OCI-M2 (cell line): ENCODE results near the gene CPEB2.

Source experiments
- DNase-seq: peaks from one replicate; lab custom pipeline; 2025; ENCODE audit not compliant: unreplicated experiment; lab: John Stamatoyannopoulos, UW

The CPEB2 gene

DNA sequence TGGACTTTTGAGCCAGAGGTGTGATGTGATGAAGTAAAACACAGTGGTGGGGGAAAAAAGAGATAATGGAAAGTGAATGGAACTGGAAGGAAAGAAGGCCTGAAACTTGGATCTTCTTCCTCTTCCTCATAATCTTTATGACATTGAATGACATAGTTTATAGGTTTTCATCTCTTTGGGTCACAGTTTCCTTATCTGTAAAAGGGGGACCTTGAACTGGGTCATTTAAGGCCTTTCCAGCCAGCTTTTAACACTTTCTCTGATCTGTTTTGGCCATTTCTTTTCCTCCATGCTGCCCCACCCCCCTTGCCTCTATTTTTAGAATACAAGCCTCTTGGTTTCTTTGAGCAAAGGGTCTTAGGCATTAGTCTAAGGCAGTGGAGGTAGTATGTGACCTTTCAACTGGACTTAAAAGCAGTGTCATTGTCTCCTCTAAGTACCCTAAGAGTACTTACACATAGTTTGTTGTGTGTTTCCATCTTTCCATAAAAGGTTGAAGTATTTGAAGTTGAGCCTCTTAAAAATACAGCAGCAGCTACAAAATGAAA is 7.8 kb downstream of the CPEB2 start:
- no peak for DNase-seq

DNA sequence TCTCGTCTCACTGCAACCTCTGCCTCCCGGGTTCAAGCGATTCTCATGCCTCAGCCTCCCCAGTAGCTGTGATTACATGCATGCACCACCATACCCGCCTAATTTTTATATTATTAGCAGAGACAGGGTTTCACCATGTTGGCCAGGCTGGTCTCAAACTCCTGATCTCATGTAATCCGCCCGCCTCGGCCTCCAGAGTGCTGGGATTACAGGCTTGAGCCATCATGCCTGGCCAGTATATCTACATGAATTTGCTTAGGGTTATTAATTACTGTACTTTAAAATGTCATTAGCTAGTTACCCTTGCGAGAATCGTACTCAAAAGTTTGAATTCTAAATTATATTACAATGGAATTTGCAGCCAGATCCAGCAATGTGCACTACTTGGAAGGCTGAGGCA is 8.9 kb downstream of the CPEB2 start:
- DNase-seq = no peak

DNA sequence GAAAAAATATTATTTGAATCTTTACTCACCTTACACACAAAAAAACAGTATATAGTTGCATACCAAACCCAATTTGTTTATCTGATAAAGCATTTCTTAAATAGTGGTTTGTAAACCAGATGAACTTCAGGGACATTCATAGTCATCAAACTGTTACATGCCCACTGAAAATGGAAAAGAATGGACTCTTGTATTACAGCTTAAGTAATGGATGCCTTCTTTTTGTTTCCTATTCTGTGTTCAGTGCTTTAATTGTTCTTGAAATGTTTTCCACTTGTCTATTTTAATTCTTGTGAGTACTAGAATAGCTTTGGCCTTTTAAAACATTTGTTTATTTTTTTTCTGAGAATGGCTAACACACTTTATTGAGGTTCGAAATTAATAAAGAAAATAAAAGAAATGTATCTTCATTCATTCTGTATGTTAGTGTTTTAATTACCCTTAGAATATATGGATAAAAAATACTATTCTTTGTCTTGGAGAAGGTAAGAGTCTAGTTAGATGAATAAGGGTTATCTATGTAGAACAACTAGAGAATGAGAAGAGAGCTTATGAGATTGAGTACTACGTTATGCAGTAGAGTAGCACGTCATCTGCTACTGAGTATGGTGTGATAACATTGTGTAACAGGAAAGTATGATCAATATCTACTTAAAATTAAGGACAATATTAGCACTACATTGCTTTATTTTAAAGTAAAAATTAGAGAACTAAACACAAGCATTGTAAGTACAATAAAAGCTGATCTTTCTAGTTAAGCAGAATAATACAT is 9.9 kb downstream of the CPEB2 start:
- no peak for DNase-seq

DNA sequence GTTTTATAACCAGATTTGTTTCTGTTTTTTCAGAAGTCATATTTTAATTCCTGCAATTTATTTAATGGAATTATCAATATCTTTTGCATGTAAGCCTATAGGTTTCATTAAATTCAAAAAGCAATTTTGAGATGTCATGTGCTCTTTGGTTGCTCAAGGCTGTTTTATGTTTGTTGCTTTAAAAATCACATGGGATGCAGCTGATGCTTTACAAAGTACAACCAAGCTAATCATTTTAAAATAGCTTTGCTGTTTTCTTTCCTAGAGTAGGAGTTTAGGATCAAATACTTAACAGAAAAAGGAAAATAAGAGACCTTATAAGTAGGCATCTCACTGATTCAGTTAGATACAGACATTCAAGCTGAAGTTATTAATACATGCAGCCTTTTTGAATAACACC is 11.3 kb downstream of the CPEB2 start:
- DNase-seq = no peak

DNA sequence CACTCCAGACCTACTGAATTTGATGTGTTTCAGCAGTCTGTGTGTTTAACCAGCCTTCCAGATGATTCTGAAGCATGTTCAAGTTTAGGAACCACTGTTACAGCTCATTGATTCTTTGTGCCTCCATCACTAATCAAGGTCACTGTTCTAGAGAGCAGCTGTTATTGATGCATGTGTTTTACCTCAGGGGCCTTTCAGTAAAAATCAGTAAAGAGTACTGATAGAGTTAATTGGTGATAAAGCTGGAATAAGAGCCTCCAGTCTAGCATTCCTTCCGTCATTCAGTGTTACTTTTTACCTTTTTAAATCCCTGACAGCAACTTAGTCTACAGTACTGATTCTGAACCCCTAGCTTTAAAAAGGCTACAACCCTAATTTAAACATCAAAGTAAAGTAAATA is 12.9 kb downstream of the CPEB2 start:
- no peak for DNase-seq

DNA sequence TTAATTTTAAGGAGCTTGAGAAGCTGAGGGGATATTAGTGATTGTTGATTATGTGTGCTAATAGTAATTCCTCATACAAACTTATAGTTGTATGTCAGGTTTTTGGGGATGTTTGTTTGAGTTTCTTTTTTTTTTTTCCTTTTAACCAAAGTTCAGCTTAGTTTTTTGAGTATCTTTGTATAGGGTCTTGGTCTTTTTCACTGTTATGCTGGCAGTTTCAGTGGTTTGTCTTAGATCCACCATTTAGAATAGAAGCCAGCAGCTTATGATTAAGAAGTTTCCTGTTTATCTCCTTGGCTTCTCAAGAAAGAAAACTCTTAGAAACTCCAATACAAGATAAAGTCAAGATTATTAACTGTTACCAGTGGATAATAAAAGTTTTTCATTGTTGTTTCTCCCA is 16.1 kb downstream of the CPEB2 start:
- no peak for DNase-seq

DNA sequence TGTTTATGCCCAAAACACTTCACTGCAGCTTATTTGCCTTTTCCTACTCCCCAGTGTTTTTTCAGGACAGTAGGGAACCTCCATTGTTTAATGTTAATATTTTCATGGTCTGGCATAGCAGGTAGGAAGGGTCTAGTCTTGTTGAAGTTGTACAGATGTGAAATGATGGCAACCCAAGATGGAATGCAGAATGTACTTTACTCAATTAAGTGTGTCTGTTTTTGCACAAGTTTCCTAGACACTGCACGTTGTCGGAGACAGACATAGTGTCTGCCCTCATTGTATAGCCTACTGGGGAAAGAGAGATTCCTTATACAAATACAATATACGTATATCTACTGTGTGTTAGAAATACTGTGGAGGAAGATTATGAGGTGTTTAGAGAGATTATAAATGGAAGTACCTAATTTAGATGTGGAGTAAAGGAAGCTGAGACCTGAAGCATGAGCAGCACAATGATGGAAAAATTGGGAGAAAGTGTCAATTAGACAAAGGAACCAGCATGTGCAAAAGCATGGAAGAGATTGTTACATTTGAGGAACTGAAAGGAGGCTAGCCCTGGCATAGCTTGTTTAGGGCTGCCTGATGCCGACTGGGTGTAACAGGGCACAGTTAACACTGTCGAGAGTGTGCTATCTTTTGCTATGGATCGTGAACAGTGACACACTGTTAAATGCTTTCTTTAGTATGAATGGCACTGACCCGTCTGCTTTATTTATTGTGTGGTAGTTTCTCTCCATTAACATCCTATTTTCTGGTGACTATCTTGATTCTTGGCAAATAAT is 18.4 kb downstream of the CPEB2 start:
- no peak for DNase-seq

DNA sequence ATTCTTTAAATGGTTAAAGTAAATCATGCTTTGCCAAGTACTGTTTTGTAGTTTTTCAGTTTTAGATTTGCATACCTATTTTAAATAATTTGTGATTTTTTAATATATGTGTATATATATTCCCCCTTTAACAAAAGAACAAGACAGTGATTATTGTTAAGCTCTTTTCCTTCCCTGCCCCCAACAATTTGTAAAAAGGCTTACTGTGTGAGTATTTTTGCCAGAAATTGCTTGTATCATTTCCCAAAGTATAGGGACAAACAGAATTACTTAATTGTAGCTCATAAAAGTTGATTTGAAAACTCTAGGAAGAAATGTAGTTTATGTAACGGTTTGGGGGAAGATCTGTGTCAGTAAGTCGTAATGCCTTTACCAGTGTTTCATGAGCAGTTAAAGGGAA is 19.0 kb downstream of the CPEB2 start:
- no peak for DNase-seq

DNA sequence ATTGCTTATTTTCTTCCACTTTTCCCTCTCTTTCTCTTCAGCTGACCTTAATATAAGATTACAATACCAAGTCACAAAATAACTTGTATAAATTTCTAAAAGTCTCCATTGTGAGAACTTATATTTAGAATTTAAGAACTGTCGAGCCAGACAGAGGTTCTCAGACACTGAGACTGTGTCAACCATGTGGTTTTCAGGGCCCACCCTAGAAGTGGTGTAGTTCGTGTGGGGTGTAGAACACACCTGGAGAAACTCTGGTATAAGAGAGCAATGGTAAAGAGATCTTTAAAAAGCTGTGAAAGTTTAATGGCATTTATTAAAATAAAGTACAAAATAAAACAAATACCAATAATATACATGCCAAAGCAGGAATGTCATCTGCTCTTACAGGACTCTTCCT is 19.7 kb downstream of the CPEB2 start:
- no peak for DNase-seq

DNA sequence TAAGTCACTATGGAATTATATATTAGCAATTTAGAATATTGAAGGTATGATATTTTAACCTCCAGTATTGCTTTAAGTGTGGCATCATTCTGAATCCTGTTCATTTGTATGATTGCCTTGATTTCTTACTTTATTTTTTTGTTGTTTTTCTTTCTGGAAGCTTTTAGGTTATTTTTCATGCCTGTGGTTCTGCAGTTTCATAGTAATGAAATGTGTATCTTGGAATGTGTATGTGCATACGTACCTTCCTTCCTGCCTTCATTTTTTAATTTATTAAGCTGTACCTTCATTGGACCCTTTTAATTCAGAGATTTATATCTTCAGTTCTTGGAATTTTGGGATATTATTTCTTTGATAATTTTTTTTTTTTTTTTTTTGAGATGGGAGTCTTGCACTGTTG is 22.1 kb downstream of the CPEB2 start:
- DNase-seq = no peak

DNA sequence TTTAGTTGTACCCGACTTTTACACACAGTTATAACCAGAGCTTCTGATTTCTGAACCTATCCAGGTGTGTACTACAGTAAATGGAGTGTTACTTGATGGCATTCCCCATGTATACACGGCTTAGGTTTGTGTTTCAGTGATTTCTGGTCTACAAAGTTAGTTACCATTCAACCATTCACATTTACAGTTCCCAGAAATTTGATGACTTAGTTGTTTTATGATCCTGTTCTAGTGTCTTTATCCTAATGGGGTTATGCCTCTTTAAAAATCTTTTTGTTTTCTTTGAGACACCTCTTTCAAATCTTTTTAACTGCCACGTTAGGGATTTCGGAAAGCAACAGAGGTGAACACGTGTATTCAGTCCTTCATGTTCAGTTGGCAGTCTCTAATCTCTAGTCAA is 23.4 kb downstream of the CPEB2 start:
- DNase-seq = no peak

DNA sequence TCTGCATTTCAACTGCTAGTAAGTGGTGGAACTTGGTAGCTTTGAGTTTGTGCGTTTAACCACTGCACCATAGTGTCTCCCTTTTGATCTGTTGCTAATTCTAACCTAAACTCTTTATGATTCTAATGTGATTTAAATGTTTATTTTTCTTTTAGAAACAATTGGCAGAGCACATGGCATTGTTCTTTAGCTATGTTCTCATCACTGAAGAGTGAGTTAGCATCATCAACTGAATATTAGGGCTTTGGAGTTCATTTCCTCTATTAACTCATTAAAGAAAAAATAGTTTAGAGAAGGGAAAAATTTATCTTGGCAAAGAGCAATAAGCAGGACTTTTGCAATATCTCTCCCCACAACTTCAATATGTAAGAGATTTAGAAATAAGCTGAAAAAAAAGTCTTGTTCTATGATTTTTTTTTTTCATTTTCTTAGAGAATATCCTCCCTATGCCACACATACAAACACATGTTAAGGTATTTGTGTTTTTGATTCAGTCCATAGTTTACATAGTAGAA is 25.7 kb downstream of the CPEB2 start:
- no peak for DNase-seq

DNA sequence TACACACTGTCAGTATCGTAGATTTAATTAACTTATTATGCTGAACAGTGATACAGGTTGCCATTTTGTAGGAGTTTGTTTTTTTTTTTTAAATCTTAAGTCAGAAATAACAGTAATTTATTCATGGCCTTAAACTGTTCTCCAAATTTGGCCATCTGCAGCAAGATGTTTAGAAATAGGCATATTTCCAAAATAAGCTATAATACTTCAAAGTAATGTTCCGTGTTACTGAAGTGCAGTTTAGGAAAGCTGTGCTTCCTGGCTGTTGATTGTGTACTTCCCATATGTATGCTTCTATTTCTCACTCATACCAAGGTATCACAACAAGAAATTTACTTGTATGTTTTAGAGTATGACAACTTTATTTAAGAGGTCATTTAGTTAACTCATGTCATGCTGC is 28.9 kb downstream of the CPEB2 start:
- DNase-seq = no peak

DNA sequence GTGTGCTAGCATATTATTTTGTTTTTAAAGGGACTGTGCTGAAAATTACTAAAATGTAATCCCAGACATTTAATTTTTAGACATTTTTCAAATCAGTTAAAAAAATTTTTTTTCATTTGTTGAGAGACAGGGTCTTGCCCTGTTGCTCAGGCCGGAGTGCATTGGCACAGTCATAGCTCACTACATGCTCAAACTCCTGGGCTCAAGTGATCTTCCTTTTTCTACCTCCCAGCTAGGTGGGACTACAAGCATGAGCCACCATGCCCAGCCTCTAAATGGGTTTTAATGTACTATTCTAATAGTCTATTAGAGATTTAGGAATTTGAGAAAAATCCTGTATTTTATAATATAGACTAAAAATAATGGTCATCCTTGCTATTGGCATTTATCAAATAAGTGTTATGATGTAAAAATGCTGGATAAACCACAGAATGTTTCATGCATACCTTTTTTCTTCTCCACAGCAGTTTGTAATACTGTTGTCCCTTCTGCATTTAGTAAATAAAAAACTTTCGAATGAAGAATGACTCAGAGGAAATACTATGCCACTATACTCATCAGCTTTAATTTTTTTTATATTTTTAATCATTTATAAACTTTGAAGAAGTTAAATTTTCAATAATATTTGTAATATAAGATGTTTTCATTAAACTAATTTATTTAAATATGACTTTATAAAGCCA is 29.9 kb downstream of the CPEB2 start:
- no peak for DNase-seq

DNA sequence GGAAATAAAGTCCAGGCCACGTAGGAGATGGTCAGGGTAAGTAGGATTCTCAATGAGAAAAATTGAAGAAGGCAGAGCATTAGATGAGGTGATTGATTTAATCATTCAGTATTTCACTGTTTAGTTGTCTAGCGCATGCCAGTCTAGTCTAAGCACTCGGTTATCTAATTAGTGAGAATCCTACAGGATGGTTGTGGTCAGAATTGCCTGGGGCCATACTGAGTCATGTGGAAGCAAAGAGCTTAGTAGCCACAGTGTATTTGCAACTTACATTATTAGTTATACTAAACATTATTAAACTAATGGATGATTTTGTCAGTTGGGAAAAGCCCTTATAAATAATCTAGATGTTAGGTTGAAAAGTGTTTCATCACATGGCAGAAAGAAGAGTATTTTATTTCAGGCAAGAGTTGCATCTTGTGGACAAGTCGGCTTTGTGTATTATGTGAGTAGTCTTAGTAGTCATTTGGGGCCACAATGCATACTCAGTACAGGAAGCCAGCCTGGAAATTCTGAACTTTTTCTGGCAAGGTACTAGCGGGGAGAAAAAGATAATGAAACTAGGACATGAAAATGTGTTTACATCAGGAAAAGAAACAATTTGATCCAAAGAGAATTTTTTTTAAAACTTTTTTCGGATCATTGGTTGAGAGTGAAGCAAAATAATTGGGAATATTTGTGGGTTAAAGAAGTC is 31.9 kb downstream of the CPEB2 start:
- no peak for DNase-seq

DNA sequence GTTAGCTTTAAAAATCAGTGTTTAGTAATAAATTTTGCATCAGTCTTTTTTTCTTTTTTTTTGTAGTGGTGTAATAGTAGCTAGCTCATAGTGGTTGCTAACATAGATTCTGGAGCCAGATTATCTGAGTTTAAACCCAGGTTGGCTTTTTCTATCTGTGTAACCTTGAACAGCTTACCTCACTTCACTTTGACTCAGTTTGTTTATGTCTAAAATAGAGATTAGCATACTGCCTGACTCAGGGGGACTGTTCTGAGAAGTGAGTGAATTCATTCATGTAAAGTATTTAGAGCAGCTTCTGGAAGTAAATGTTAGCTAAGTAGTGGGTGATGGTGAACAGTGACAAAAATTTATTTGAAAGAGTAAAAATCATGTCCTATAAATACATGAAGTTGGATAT is 32.9 kb downstream of the CPEB2 start:
- no peak for DNase-seq

DNA sequence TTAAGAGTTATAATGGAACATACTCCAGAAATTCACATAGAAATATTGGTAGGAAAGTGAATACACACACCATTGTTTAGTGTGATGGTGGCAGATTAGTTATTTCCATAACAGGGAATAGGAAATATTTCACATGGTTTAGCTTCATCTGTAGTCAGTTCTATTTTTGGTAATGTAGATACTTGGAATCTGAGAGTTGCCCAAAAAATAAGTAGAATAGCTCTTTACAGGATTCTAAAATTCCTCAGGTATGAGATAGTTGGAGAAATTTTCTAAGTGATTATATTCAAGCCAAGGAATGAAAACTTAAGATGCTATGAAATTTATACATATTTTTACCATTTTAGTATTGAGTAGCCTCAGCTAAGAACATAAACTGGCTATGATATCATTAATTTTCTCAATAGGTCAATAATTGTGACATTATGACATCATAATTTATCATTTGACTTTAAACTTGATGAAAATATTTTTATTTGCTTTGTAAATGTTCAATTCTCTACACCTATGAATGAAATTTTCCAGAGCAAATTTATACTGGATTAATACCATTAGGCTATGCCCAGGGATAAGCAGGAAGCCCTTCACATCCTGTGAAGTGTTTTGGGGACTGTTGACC is 35.8 kb downstream of the CPEB2 start:
- no peak for DNase-seq

DNA sequence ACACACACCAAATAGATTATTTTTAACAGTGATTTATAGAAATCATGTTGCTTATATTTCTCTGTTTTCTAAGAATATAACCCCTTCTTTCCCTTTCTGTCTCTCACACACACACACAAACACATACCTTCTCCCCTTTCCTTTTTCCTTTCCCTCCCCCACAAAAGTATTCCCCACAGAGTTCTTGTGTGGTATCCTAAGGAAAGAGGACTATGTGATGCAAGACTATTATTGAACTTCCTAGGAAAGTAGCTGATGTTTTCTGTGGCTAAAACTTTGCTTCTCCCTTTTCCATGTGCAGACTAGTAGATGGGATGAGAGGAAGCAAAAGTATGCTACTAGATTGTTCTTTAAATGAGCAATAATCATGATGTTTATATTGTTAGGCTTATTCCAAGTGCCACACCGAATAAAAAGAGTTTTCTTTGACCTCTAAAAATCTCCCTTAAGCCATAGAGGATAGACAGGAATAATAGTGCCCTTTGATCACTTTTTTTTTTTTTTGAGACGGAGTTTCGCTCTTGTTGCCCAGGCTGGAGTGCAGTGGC is 38.7 kb downstream of the CPEB2 start:
- no peak for DNase-seq

DNA sequence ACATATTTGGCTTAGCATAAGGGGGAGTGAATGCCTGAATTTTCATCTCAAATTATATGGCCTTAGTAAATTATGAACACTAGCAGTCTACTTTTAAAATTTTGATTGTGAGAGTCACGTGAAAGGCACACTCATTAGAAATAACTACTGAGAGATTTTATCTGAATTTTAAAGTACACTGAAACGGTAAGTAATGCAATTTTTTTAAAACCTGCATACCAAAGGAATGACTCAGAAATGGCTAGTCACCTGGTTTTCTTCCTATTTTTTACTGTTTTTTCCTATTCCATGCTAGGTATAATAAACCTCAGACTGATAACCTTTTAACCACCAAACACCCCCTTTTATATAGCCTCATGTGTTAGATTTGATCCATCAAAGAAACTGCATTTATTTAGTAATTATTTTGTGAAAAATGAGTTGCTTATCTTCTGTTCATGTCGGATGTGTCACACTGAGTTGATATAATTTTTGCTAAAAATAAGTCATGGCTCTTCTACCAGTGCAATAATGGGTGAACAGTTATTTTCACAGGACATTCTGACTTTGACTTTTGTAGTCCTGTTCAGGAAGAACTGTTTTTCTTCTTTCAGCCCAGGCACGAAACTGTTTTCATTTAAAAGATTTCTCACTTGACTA is 40.4 kb downstream of the CPEB2 start:
- no peak for DNase-seq

DNA sequence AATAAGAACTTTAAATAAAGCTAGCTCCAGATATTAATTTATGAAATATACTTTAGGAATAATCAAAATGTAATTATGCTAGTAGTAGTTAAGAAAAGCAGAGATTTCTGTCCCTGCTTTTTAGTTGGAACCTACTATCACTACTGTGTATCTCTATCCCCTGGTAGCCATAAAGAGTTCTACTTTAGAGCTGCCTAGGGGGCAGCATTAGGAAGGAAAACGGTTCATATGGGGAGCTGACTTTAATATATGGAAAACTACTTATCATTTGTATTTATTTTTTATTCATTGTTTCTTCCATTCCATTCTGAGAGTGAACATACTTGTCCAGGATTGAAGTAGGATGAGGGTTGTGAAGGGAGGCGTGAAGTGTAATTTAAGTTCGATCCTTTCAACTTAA is 40.9 kb downstream of the CPEB2 start:
- no peak for DNase-seq
